Astrocyte (in vitro differentiated cells and primary cell): ENCODE data around the gene RNF207.

Experiments
- EZH2 ChIP-seq: IDR thresholded peaks from 2 replicates; pipeline ENCODE4 v1.6.1; 2012; ENCODE audit warnings: mild to moderate bottlenecking, low read length, inconsistent platforms; ENCODE audit not compliant: insufficient read depth
- TF ChIP-seq, protein P1 (sequence below): IDR thresholded peaks from 2 replicates; pipeline ENCODE4 v1.5.1; 2011; ENCODE audit warnings: low read depth, mild to moderate bottlenecking, inconsistent platforms, low read length, moderate library complexity; ENCODE audit not compliant: insufficient read depth

DNA sequence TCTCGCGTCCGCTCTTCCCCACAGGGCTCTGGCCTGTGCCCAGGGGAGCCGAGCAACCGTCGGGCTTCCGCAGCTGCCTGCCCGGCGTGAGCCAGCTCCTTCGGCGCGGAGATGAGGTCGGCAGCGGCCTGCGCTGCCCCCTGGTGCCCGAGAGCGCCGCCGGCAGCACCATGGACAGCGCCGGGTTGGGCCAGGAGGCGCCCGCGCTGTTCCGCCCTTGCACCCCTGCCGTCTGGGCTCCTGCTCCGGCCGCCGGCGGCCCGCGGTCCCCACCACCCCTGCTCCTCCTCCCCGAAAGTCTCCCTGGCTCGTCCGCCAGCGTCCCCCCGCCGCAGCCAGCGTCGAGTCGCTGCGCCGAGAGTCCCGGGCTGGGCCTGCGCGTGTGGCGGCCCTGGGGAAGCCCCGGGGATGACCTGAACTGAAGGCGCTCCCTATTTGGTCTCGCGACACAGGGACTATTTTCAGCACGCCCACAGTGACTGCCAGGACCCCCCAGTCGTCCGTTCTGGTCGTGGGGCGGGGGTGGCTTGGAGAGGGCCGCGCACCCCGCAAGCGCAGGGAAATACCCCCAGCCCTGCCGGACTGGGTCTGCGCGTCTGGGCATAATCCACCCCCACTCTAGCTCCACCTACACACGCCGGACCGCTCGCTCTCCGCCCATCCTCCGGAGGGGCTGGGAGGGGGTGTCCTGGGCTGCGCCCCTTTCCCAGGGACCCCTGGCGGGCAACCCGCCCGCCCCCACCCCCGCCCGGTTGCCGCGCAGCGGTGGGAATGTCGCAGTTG, 39.4 kb downstream of the RNF207 start:
- TF ChIP-seq, protein P1, sequence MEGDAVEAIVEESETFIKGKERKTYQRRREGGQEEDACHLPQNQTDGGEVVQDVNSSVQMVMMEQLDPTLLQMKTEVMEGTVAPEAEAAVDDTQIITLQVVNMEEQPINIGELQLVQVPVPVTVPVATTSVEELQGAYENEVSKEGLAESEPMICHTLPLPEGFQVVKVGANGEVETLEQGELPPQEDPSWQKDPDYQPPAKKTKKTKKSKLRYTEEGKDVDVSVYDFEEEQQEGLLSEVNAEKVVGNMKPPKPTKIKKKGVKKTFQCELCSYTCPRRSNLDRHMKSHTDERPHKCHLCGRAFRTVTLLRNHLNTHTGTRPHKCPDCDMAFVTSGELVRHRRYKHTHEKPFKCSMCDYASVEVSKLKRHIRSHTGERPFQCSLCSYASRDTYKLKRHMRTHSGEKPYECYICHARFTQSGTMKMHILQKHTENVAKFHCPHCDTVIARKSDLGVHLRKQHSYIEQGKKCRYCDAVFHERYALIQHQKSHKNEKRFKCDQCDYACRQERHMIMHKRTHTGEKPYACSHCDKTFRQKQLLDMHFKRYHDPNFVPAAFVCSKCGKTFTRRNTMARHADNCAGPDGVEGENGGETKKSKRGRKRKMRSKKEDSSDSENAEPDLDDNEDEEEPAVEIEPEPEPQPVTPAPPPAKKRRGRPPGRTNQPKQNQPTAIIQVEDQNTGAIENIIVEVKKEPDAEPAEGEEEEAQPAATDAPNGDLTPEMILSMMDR = peak; percentile 34
- TF ChIP-seq EZH2 = no peak
